BE2C (cell line): ENCODE results near the gene FLG2.
"Not testable (repeated sequence)": the region's sequence is repeated elsewhere in the genome, so short reads cannot be mapped to it uniquely, and the experiment has no call there.

Experiments used
- DNase-seq: peaks from one replicate; pipeline ENCODE4 v3.0.0-alpha.2; 2020
- H3K27me3 ChIP-seq: fragments of 250-450 bp; sonication (Bioruptor Pico); 2 replicates; pipeline ENCODE4 v1.5.1; 2020; ENCODE audit warnings: mild to moderate bottlenecking
- H3K36me3 ChIP-seq: fragments of 250-450 bp; sonication (Bioruptor Pico); 2 replicates; pipeline ENCODE4 v1.5.1; 2020; ENCODE audit warnings: mild to moderate bottlenecking
- H3K4me1 ChIP-seq: fragments of 250-450 bp; sonication (Bioruptor Pico); 2 replicates; pipeline ENCODE4 v1.5.1; 2020
- H3K4me3 ChIP-seq: 2 replicates; pipeline ENCODE4 v1.5.1; 2011; ENCODE audit warnings: low read depth, low read length
- H3K9me3 ChIP-seq: fragments of 250-450 bp; sonication (Bioruptor Pico); 2 replicates; pipeline ENCODE4 v1.5.1; 2020

The FLG2 gene

DNA sequence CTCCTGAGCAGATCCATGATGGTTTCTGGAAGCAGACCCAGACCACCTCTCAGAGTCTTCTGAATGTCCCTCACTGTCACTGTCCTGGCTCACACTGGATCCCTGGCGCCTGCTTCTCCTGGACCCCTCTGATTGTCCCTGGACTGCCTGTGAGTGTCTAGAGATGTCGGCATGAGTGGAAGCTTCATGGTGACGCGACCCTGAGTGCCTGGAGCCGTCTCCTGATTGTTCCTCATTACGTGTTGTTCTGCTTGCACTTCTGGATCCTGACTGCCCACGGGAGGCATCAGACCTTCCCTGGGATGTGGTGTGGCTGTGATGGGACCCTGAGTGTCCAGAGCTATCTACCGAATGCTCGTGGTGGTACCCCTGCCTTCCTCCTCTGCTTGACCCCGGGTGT, 53.7 kb downstream of the FLG2 start:
- H3K27me3 ChIP-seq, H3K4me3 ChIP-seq, H3K36me3 ChIP-seq, H3K9me3 ChIP-seq, H3K4me1 ChIP-seq, DNase-seq: not testable (repeated sequence)

DNA sequence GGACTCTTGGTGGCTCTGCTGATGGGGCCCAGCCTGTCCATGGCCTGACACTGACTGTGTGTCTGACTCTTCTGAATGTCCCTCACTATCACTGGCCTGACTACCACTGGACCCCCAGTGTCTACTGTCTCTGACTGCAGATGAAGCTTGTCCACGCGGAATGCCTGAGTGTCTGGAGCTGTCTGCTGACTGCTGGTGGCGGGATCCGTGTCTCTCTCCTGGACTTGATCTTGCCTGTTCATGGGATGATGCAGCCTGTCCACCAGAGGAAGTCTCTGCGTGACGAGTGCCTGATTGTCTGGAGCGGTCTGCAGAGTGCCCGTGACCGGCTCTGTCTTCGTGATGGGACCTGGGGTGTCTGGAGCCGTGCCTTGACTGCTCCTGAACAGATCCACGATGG, 55.0 kb downstream of the FLG2 start:
- not testable (repeated sequence) for H3K36me3 ChIP-seq, H3K27me3 ChIP-seq, DNase-seq, H3K4me1 ChIP-seq, H3K9me3 ChIP-seq, H3K4me3 ChIP-seq

GRCh38 chr1:152303139-152303872, 56.5 kb downstream of the FLG2 start:
- H3K4me1 ChIP-seq, H3K9me3 ChIP-seq, DNase-seq, H3K4me3 ChIP-seq, H3K27me3 ChIP-seq, H3K36me3 ChIP-seq: not testable (repeated sequence)
